Pancreas (tissue), 10 donors: Measurements from ENCODE around the gene TMEM121B. TPM values are rescaled to one million over a fixed set of nuclear protein-coding genes. Genes with fewer than 3 reads are reported as not detected.

Experiments
- ATAC-seq, 4 donors: fragments of 200-7000 bp; cut with Tn5 transposase; one replicate each; pipeline versions ENCODE4 v1.8.0 to v1.9.1; 2020; ENCODE audit warnings: mild to moderate bottlenecking in 4 of 4, moderate library complexity in 4 of 4
- DNase-seq, 6 donors: peaks; one replicate each; pipeline ENCODE4 v3.0.0-alpha.2; 2020
- FAIRE-seq: peaks from 2 replicates; lab custom pipeline; 2012; peaks lifted over from hg19 to GRCh38; lab: Jason Lieb, UNC
- H3K27ac ChIP-seq, 4 donors: fragments of 200-600 bp; sonication (generic); 1 replicate in 3 of 4; 2 replicates in 1 of 4; pipeline versions ENCODE4 v1.5.0 to v1.8.0; 2020
- H3K27me3 ChIP-seq, 4 donors: fragments of 200-600 bp; one replicate each; pipeline ENCODE4 v1.8.0; 2021
- H3K36me3 ChIP-seq, 3 donors: fragments of 200-600 bp; sonication (generic) in 1 of 3; one replicate each; pipeline versions ENCODE4 v1.5.0 to v1.8.0; 2020 to 2021
- H3K4me1 ChIP-seq, 3 donors: fragments of 200-600 bp; one replicate each; pipeline ENCODE4 v1.8.0; 2021
- H3K4me3 ChIP-seq, 4 donors: fragments of 200-600 bp; sonication (generic) in 2 of 4; one replicate each; pipeline versions ENCODE4 v1.5.0 to v1.8.0; 2020 to 2021
- H3K9me3 ChIP-seq, 4 donors: fragments of 200-600 bp; one replicate each; pipeline ENCODE4 v1.8.0; 2021
- CTCF ChIP-seq, 4 donors: fragments of 200-600 bp; sonication (generic) in 3 of 4; IDR thresholded peaks; one replicate each; pipeline versions ENCODE4 v1.5.0 to v1.8.0; 2021; ENCODE audit warnings: antibody characterized with exemption in 4 of 4
- WGBS, 2 donors: extraction: QIAGEN DNeasy Blood & Tissue Kit; methylation state at CpG; one replicate each; pipeline ENCODE4 v1.1.7; 2013; 5-methylcytosine and 5-hydroxymethylcytosine counted together
- intact Hi-C, 3 donors: fragments of 100-400 bp; cut with DNase I; formaldehyde crosslinking; loops; one replicate each; pipeline versions ENCODE4 v1.11.1 to v1.14.2; 2022
- polyA plus RNA-seq, 2 donors: library from polyadenylated mRNA; stranded (reverse); fragments of 200-250 nt; gene quantifications; one replicate each; pipeline ENCODE4 v1.2.3, GENCODE V29; 2013
- total RNA-seq, 6 donors: library from RNA; stranded (reverse); fragmentation: NEBNext Ultra II Directional in 4 of 6; extraction: Animal tissue kit (Norgen Biotek cat#: 25700) in 4 of 6; gene quantifications; one replicate each; pipeline versions ENCODE4 v1.2.1 to v1.2.4, GENCODE V29; 2021 to 2023
- donor health status: healthy with polysubstance abuse.
- donor health status: DM: no; HTN: no; CAD: no; lungs with moderate emphysema.
- donor health status: DM: no; HTN: no; CAD: no.
- donor health status: control.
- donor health status: control.
- donor health status: Bipolar disorder and iron deficiency.
- donor health status: DM: yes; HTN: yes; CAD: no.
- donor health status: DM: no; HTN: no; CAD: no.
- donor health status: DM: no; HTN: no; CAD: no.
- donor health status: DM: yes; HTN: yes; CAD: no.

Gene TMEM121B
- total RNA-seq (under 1 TPM; 0.43 to 1.00 (median 0.60) TPM), polyA plus RNA-seq (under 1 TPM; 0.23 to 0.73 TPM)

GRCh38 chr22:17121233-17122195 lies at the start of gene TMEM121B:
Gene TMEM121B (minus strand): TSS chr22:17121360. CDS start chr22:17121127, 233 bp downstream.
- Histone ChIP-seq H3K36me3 (no peaks in the 10 kb centered on the region), H3K27me3 (peaks cover 0 to 4% (median 0%) of the 10 kb centered on the region in 4 donors), H3K4me3 (peak within 1 kb of the TSS; percentile 40 to 84 (median 52)), H3K9me3 (no peaks in the 10 kb centered on the region), H3K4me1 (no peaks in the 10 kb centered on the region), H3K27ac (no peak within 1 kb of the TSS)
- FAIRE-seq (no peak), DNase-seq (peak; percentile 64 to 90 (median 75)), ATAC-seq (peak; percentile 79 to 92 (median 85))
- intact Hi-C loops = no loop called here
- WGBS, 2 donors = 4 to 5% methylated on average over 65 to 69 of the region's 69 CpGs
- no peak for TF ChIP-seq CTCF (IDR thresholded peaks at IDR 0.05)

GRCh38 chr22:17167486-17167885 lies 46.3 kb upstream of the TMEM121B start:
- no peak for FAIRE-seq
- H3K27ac ChIP-seq = no peak overlapping the region
- H3K27me3 ChIP-seq = no peaks in the 10 kb centered on the region
- 13 to 28% methylated on average over 7 of the region's 7 CpGs for WGBS, 2 donors
- no peak overlapping the region for H3K4me3 ChIP-seq
- no peaks in the 10 kb centered on the region for H3K9me3 ChIP-seq
- peaks cover 0 to 10% (median 0%) of the 10 kb centered on the region in 3 donors for H3K4me1 ChIP-seq
- no peak for TF ChIP-seq CTCF (IDR thresholded peaks at IDR 0.05)
- intact Hi-C loops = loop anchor here in 2 of 3 donors (10.0 kb wide), 2 partner anchors 83 to 347 kb away; partner anchors contain the start of gene IL17RA (in 1 of the 2)
- no peak for ATAC-seq
- no peaks in the 10 kb centered on the region for H3K36me3 ChIP-seq
- DNase-seq = peak in 5 of 6 donors; percentile 26 to 78 (median 53)

- H3K4me1 ChIP-seq = peaks cover 0 to 6% (median 0%) of the 10 kb centered on the region in 3 donors
Measured at GRCh38 chr22:17164392-17165024, 43.3 kb upstream of the TMEM121B start.

GRCh38 chr22:17162731-17163130 lies 41.6 kb upstream of the TMEM121B start:
- TF ChIP-seq CTCF (IDR thresholded peaks at IDR 0.05) = no peak
- no peaks in the 10 kb centered on the region for H3K36me3 ChIP-seq
- WGBS, 2 donors = 77 to 78% methylated on average over 8 of the region's 8 CpGs

More at GRCh38 chr22:17164392-17165024, 43.3 kb upstream of the TMEM121B start:
- H3K27ac ChIP-seq = no peak overlapping the region
- H3K9me3 ChIP-seq = no peaks in the 10 kb centered on the region
- FAIRE-seq (no peak), DNase-seq (no peak), ATAC-seq (no peak)
- 84 to 87% methylated on average over 3 of the region's 3 CpGs for WGBS, 2 donors
- H3K27me3 ChIP-seq = no peaks in the 10 kb centered on the region
- H3K4me3 ChIP-seq = no peak overlapping the region
- no peaks in the 10 kb centered on the region for H3K36me3 ChIP-seq
- TF ChIP-seq CTCF (IDR thresholded peaks at IDR 0.05) = no peak
- intact Hi-C loops = loop anchor here in 2 of 3 donors (10.0 kb wide), 2 partner anchors 80 to 350 kb away; partner anchors contain the start of gene IL17RA (in 1 of the 2)

More at GRCh38 chr22:17162731-17163130, 41.6 kb upstream of the TMEM121B start:
- intact Hi-C loops = loop anchor here in 2 of 3 donors (10.0 kb wide), 2 partner anchors 78 to 352 kb away; partner anchors contain the start of gene IL17RA (in 1 of the 2)
- no peak for FAIRE-seq
- H3K27me3 ChIP-seq = no peaks in the 10 kb centered on the region
- H3K4me3 ChIP-seq = no peak overlapping the region
- H3K9me3 ChIP-seq = no peaks in the 10 kb centered on the region
- ATAC-seq = no peak
- H3K27ac ChIP-seq = no peak overlapping the region
- peaks cover 0 to 10% (median 4%) of the 10 kb centered on the region in 3 donors for H3K4me1 ChIP-seq
- DNase-seq = no peak
